GM18907 (cell line): ENCODE results near the gene ZNF750.
"Not testable (repeated sequence)": the region's sequence is repeated elsewhere in the genome, so short reads cannot be mapped to it uniquely, and the experiment has no call there.

Experiments used
- ATAC-seq: cut with Tn5 transposase; IDR thresholded peaks from one replicate; pipeline ENCODE4 v1.9.1; 2021; ENCODE audit warnings: mild to moderate bottlenecking, moderate library complexity; ENCODE audit not compliant: unreplicated experiment

ZNF750 gene

GRCh38 chr17:82798752-82799151, 41.1 kb downstream of the ZNF750 start:
- no peak for ATAC-seq

DNA sequence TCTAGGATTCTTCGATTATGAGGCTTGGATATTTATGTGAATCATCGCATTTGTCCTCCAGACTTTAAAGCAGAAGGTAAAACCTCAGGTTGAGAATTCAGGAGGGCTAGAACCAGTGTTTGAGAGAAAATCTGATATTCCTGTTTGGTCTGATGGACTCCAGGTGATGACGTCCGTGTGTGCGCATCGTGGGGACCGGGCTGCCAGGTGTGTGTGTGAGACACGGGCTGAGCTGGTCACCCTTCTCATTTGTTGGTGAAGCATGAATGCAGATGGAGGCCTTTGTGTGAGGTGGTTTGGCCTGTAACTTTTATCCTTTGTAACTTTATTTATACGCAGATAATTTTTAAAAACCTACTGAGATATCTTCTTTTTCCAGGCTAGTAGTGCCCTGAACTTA, 42.8 kb downstream of the ZNF750 start:
- no peak for ATAC-seq

DNA sequence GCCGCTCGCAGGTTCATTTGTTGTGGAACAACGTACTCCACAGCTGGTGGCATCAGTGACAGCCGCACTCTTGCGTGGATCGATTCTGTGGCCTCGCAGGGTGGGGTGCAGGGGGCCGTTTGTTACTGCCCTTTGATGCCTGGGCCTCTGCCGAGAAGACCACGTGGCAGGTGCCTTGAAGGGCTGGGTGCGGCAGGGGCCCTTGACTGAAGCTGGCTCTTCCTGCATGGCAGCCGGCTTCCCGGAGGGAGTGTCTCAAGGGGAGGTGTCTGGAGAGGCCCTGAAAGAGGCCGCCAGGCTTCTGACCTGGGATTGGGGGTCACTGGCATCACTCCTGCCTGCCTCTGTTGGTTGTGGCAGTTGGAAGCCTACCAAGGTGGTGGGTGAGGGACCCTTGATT, 44.2 kb downstream of the ZNF750 start:
- ATAC-seq = no peak

DNA sequence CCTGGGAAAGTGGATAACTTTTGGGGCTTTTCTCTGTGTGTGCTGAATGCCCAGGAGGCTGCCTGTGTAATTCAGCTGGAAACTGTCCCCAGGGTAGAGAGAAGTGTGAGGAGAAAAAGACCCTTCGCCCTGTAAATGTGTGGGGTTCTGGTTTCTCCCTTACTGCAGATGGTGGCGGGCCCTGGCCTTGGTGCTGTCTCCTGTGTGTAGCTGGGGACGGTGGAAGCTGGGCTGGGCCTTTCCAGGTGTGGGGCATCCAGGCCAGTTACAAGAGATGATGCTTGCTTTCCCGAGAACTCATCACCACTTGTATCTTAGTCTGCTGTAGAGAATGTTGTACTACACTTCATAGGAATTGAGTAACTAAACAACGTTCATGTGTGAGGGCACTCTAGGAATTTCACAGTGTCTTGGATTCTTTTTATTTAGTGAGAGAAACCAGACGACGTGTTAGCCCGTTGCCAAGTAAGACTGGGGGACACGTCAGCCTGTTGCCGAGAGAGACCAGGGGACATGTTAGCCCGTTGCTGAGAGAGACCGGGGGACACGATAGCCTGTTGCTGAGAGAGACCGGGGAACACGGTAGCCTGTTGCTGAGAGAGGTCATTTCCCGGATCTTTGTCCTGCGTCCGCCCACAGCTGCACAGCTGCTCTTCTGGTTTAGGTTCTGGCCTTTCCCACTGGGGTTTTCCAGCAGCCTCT, 44.9 kb downstream of the ZNF750 start:
- no peak for ATAC-seq

DNA sequence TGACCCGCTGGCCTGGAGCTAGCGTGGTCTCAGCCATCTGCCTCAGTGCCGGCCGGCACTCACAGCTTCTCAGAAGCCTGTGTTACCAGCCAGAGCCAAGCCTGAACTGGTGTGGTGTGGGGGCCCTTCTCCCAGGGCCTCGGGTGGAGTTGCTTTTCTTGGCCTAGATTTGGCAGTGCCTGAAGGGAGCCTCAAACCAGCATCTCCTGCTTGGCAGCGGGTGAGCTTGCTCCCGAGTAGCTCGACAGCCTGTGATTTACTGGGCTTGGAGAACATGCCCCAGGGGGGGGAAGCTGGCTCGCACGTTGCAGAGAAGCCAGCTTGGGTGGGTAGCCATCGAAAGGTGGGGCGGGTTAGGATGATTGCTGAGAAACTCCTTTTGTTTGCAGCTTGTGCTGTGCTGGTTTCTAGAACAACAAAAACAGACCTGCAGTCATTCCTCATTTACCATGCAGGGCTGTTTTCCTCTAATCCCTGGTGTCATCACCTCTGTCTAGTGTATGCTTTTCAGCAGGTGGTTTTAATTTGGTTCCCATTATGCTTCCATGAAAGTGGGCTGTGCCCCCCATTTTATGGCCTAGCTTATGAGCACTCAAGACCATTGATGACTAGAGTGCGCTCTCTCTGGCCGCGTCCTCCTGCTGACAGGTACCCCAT, 45.7 kb downstream of the ZNF750 start:
- ATAC-seq = no peak

GRCh38 chr17:82791532-82791931, 48.3 kb downstream of the ZNF750 start:
- ATAC-seq = no peak

DNA sequence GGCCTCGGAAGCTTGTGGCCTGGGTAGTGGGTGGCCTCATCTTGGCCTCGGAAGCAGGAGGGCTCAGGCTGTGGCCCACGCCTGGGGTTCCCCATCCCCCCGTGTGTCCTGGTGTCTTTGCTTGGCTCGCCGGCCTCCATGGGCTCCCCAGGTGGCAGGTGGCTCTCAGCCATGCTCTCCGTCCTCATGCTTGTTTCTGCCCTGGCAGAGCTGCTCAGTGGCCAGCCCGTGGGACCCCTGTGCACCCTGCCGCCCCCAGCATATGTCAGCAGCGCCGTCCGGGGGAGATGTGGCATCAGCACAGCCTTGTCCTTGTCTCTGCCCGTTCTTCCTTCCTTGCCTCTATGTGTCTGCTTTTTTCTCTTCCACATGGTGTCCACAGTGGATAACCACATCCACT, 49.4 kb downstream of the ZNF750 start:
- no peak for ATAC-seq

- no peak for ATAC-seq
Measured at GRCh38 chr17:82789806-82790205, 50.0 kb downstream of the ZNF750 start.

DNA sequence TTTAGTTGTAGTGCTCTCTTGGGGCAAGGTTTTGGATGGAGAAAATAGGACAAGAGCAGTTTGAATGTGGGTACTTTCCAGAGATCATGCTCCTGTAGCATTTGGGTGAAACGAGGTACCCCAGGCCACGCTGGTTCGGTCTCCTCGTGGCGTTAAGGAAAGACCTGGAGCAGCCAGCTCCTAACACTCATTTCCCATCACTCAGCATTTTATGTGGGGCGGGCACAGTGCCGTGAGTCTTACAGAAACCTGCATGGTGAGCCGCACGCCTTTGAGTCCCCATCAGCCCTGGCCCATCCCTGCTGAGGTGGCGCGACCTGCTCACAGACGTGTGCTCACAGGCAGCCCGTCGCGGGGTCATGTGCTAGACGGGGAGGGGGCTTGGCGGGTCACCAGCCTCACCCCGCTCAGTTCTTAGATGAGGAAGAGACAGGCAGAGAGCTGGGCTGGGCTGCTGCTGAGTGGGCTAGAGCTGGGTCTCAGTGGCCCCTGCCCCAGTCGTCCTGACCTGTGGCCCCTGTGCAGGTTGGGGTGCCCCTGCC, 50.7 kb downstream of the ZNF750 start:
- ATAC-seq = no peak

DNA sequence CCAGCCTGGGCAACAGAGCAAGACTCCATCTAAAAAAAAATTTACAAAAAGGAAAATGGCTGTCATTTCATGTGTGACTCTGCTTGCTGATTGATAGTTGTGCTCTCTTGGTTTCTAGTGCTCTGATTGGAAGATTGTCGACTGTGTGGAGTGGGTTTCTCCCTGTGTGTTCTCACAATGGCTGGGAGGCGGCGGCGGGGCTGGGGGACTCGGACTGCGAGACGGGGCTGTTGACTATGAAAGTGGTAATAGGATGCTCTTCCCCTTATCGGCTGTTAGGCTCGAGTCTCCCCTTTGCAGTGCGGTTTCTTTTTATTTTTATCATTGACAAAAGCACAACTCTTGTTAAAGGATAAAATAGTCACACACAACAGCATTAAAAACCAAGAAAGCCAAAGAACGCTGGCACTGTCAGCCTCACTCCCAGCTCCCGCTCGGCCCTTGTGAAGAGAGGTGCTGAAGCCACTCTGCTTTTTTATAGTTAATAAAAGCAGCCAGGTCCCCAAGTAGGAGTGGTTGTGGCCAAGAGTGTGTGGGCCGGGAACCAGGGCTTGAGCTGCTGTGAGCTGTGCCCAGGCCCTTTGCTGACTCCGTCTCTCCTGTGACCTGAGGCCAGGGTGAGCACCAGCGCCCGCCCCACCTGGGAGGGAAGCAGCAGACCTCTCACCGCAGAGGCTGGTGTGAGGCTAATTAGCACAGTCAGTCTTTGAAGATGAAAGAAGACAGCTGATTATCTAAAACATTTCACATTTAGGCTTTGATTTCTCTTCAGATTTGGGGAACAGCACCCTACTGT, 51.4 kb downstream of the ZNF750 start:
- ATAC-seq = no peak

DNA sequence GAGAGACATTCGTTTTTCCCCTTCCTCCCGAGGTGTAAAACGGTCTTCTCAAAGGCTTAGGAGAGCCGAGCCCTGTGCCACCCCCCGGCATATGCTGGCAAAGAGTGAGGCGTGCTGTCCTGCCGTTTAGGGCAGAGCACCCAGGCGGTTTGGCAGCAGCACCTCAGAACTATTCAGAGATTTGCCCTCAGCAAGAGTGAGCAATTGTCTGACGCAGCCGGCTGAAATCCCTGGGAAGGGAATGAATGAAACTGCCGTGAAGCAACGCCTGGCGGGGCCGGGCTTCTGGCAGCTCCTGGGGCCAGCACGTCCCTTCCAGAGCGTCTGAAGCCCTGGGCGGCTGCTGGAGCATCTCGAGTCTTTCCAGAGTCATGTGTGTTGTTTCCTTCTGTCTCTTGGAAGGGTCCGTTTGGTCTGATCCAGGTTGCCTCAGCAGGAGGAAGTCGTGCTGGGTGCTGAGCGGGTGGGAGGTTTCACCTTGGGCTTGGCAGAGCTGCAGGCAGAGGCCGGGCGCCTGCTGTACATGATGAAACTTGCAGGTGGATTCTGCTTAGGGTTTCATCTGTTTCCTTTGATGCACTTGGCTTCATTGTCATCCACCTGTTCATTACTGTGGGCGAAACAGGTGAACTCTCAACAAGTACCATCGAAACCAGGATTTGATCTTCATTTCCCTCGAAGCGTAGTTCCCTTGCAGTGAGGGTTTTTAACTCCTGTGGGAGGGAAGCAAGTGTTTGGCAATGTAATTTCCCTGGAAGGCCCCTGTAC, 52.6 kb downstream of the ZNF750 start:
- ATAC-seq = no peak

GRCh38 chr17:82786427-82786826, 53.4 kb downstream of the ZNF750 start:
- ATAC-seq = no peak

- not testable (repeated sequence) for ATAC-seq
Measured at GRCh38 chr17:82785581-82785980, 54.2 kb downstream of the ZNF750 start.

GRCh38 chr17:82783498-82783897, 56.3 kb downstream of the ZNF750 start:
- no peak for ATAC-seq

DNA sequence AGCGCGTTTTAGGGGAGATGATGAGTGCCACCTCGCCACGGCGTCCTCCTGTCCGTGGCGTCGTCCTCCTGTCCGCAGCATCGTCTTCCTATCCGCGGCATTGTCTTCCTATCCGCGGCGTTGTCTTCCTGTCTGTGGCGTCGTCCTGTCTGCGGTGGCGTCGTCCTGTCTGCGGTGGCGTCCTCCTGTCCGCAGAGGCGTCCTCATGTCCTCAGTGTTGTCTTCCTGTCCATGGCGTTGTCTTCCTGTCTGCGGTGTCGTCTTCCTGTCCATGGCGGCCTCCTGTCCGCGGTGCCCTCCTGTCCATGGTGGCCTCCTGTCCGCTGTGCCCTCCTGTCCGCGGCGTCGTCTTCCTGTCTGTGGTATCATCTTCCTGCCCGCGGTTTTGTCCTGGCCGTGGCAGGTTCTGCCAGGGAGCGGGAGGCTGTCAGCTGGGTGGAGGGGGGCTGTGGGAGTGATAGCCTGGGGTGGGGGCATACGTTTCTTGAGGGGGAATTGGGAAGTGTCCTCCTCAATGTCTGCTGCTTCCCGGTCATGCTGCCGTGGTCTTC, 57.1 kb downstream of the ZNF750 start:
- no peak for ATAC-seq

DNA sequence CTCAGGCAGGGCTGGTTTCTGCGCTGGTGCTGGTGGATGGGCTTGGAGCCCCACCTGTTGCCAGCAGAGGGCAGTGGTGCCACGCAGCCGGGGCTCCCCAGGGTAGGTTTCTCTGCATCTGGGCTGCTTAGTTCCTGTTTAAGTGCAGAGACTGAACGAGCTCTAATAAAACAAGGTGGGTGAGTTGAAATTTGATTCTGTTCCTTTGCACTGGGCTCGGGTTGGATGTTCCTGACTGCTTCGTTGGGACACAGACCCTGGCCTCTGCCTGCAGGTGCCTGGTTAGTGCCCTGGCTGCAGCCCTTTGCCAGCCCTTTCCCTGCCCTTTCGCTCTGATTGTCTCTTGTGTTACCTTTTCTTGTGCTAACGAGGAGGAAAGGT, 57.9 kb downstream of the ZNF750 start:
- peak; percentile 60 for ATAC-seq

DNA sequence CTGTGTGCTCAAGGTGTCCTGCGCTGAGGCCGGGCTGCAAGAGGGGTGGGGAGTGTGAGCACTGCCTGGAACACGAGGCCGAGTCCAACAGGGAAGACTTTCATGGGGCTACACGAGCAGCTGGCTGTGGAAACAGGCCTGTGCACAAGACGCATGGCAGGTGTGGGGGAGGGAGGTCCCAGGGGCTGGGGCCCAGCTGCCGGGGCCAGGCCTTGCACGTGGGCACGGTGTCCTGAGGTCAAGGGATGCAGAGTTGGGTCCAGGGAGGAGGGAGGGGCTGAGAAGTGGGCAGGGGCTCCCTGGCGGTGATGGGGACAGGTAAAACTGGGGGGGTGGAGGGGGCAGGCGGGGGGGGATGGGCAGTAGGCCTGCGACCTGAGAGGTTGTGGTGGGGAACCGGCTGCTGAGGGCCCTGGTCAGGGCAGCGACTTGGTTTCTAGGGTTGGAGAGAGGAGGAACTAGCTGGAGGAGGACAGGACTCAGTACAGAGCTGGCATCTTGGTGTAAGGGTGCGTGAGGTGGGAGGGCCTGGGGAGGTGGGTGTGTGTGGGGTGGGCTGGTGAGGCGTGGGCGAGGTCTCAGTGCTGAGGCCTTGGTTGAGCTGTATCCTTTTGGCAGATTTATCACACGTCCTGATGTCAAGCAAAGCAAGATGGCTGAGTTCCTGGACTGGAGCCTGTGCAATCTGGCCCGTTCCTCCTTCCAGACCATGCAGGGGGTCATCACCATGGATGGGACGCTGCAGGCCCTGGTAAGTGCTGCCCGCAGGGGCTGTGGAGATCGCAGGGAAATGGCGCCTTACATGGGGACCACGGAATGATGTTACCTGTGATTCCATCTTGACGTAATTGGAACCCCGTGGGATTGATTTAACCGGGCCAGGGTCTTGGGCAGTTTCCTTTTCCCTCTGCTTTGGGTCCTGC, 58.6 kb downstream of the ZNF750 start:
- peak; percentile 15 for ATAC-seq

DNA sequence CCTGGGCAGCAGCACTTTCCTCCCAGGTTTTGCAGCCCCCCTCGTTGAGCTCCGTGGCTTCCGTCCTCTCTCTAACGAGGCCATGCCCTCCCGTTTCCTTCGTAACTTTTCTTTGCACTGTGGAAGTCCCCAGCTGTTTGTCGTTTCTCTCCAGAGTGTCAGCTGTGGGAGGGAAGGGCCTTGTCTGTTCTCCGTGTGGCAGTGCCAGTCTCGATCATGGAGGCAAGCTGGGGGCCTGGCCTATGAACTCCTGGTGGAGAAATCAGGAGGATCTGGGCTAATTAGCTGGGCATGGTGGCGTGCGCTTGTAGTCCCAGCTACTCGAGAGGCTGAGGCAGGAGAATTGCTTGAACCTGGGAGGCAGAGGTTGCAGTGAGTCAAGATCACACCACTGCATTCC, 59.6 kb downstream of the ZNF750 start:
- ATAC-seq = no peak

DNA sequence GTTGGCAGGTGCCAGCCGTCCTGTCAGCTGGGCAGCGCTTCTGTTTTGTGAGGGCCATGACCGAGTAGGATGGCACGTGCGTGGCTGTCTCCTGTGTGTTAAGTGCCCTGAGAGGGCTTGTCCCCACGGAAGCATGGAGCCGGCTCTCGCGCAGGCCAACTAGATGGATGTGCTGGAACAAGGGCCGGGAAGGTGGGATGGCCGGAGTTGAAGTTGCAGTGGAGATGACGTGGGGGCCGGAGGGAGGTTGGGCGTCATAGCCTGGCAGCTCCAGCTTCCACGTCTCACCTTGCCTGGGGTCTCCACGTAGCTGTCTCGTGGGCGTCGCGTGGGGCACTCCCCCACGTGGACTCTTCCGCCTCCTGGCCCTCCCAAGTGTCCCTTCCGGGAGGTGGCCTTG, 60.3 kb downstream of the ZNF750 start:
- ATAC-seq = no peak
